Mesodermal cell (in vitro differentiated cells): ENCODE results near the gene SUMF2. TPM values are rescaled to one million over a fixed set of nuclear protein-coding genes. Genes with fewer than 3 reads are reported as not detected.
"Not testable (repeated sequence)": the region's sequence is repeated elsewhere in the genome, so short reads cannot be mapped to it uniquely, and the experiment has no call there.

Experiments used
- H3K27ac ChIP-seq: 2 replicates; pipeline ENCODE4 v1.7.0; 2013; ENCODE audit warnings: mild to moderate bottlenecking, low read depth, low read length, moderate library complexity; ENCODE audit not compliant: severe bottlenecking
- H3K36me3 ChIP-seq: 2 replicates; pipeline ENCODE4 v1.7.1; 2013; ENCODE audit warnings: mild to moderate bottlenecking, low read length, moderate library complexity; ENCODE audit not compliant: control insufficient read depth, insufficient read depth
- H3K4me1 ChIP-seq: one replicate; pipeline ENCODE4 v1.7.1; 2013; ENCODE audit warnings: mild to moderate bottlenecking, low read length; ENCODE audit not compliant: insufficient read depth, control insufficient read depth, poor library complexity, severe bottlenecking
- H3K4me3 ChIP-seq: 2 replicates; pipeline ENCODE4 v1.7.0; 2013; ENCODE audit warnings: low read length, control low read depth, mild to moderate bottlenecking; ENCODE audit not compliant: insufficient read depth, poor library complexity, severe bottlenecking; ENCODE audit errors: extremely low read depth
- H3K9me3 ChIP-seq: 2 replicates; pipeline ENCODE4 v1.7.1; 2013; ENCODE audit warnings: mild to moderate bottlenecking, low read length, moderate library complexity; ENCODE audit not compliant: control insufficient read depth
- WGBS, 2 experiments: methylation state at CpG; one replicate each; pipeline ENCODE4 v1.1.5; 2013; ENCODE audit warnings: missing lambda C conversion rate in 2 of 2; ENCODE audit not compliant: insufficient coverage in 2 of 2; 5-methylcytosine and 5-hydroxymethylcytosine counted together
- polyA plus RNA-seq, 2 experiments: library from polyadenylated mRNA; stranded (reverse); fragments of 50-300 nt; gene quantifications; one replicate each; pipeline ENCODE4 v1.2.3, GENCODE V29; 2013

The SUMF2 gene
- polyA plus RNA-seq (2013, experiment 1 of 2) = 133 TPM
- 125 TPM for polyA plus RNA-seq (2013, experiment 2 of 2)

DNA sequence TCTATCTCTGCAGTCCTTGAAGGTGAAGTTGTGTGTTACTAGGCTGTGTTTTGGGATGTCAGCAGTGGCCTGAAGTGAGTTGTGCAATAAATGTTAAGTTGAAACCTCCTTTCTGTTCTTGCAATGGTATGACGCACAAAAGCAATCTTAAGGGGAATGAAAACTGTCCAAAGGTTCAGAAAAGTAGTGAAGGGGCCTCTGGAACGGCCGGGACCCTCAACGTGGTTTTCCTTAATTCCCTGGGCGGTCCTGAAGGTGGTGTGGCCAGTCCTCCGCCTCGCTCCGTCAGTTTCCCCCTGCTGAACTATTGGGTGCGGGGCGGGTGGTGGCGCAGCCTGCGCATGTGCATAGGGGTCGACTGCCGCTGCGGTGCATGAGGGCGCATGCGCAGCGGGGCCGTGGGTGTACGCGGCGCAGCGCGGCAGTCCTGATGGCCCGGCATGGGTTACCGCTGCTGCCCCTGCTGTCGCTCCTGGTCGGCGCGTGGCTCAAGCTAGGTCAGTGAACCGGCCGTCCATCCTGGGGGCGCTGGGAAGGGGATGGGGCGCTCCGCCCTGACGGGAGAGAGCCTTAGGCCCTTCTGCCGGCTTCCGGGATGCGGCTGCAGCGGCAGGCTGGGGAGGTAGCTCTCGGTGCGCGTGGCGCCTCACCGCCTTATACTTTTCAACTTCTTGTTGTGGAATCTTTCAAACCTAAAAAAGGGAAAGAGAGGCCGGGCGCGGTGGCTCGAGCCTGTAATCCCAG is at the start of gene SUMF2:
Gene SUMF2 (plus strand): TSS at position 405 of the 744 bp plus-strand sequence. CDS start 26 bp downstream, at position 431.
- Histone ChIP-seq H3K9me3 (no peaks in the 10 kb centered on the region), H3K4me1 (peaks cover 37% of the 10 kb centered on the region), H3K4me3 (peak within 1 kb of the TSS; percentile 78), H3K27ac (peak within 1 kb of the TSS; percentile 88), H3K36me3 (peaks cover 53% of the 10 kb centered on the region)
- WGBS, 2 experiments = 2% methylated on average over 31 to 35 of the region's 49 CpGs

DNA sequence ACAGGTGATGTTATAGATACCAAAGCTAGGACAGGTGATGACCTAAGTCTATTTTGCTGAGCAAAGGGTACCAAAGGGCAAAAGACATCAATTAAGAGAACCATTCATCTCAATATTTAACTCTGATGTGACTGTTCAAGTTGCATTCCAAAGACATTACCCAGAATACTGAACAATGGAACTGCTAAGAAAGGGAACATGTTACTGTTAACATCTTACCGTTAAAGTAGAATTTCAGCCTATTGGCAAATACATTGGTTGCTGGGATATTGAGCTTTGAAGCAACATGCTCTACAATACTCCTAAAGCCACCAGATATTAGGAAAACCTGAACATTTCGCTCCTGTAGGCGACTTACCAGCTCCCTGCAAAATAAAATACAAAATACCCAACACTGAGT is 47.1 kb upstream of the SUMF2 start:
- H3K9me3 ChIP-seq, H3K4me3 ChIP-seq, H3K27ac ChIP-seq, H3K4me1 ChIP-seq: not testable (repeated sequence)
- peaks cover 87% of the 10 kb centered on the region for H3K36me3 ChIP-seq
- WGBS, 2 experiments = no CpG with 5 or more reads among the region's 3 CpGs

DNA sequence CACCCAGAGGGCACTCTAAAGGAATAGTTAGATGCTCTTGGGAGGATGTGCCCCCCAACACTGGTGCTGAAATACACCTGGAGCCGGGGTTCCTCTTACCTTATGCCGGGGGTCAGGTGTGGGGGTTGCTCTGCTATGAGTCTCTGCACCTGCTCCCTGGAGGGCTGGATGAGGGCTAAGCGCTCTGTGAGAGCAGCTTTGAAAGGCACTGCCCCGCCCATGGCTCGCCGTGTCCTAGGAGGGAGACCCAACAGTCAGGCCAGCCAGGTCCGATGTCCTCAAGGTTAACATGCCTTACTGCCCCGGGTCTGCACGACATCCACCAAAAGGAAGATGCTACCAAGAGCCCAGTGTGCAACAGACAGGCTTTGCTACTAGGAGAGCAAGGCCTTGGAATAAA is 44.6 kb upstream of the SUMF2 start:
- H3K4me3 ChIP-seq = no peak overlapping the region
- H3K9me3 ChIP-seq = no peaks in the 10 kb centered on the region
- H3K4me1 ChIP-seq = no peaks in the 10 kb centered on the region
- WGBS, 2 experiments = 92 to 93% methylated on average over 8 to 9 of the region's 9 CpGs
- H3K36me3 ChIP-seq = peaks cover 73% of the 10 kb centered on the region
- no peak overlapping the region for H3K27ac ChIP-seq

DNA sequence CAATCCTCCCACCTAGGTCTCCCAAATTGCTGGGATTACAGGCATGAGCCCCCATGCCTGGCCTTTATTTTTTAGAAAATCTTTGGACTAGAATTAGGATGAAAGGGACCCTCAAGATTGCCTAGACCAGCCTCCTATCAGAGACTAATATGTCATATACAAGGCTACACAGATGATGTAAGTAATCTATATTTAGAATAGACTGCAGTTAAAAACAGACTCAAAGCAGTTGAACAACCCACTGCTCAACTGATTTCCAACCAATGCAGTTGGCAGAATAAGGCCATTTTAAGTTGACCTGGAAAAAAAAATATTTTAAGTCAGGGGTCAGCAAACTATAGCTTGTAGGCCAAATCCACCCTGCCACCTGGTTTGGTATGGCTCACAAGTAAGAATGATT is 40.6 kb upstream of the SUMF2 start:
- Histone ChIP-seq H3K36me3 (peaks cover 66% of the 10 kb centered on the region), H3K4me3 (no peak overlapping the region), H3K27ac (no peak overlapping the region), H3K9me3 (no peaks in the 10 kb centered on the region), H3K4me1 (no peaks in the 10 kb centered on the region)

DNA sequence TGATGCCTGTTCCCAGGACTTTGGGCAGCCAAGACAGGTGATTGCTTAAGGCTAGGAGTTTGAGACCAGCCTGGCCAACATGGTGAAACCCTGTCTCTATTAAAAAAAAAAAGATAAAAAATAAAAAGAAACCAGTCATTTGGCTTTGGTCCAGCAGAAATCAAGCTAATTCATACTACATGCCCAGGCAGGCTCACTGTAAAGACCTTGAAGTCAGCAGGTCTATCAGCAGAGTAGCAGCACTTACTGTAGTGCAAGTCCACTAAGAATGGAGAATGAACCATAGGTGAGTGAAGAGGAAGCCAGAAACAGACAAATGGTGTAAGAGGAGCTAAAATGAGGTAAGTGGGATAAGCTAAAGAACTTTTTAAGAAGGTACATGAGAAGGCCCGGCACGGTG is 37.5 kb upstream of the SUMF2 start:
- Histone ChIP-seq H3K36me3 (peaks cover 62% of the 10 kb centered on the region), H3K4me1 (no peaks in the 10 kb centered on the region)
- 92% methylated on average over 2 of the region's 2 CpGs; no CpG with 5 or more reads in 1 of the 2 experiments for WGBS, 2 experiments

DNA sequence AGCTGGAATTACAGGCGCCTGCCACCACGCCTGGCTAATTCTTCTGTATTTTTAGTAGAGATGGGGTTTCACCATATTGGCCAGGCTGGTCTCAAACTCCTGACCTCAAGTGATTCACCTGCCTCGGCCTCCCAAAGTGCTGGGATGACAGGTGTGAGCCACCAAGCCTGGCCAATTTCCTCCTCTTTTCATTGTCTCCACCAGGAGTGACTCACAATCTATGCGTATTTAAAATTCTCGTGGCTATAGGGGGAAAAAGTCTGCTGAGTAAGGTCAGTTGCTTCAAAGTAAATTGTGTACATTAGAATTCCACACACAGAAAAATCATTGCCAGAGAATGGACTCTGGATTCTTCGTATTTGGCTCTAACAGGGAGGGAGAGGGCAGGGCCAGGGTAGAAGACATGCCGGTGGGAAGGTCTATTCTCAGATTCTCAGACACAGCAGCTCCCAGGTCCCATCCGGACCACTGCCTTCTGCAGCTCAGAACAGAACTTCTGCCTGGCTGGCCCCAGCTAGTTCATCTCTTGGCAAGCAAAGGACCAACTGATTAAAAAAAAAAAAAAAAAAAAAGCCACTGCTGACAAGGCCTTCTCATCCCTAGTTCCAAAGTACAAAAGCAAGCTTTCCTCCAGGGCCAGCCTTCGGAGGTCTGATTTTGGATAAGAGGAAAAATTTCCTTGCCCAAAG is 35.0 kb upstream of the SUMF2 start:
- Histone ChIP-seq H3K36me3 (peaks cover 58% of the 10 kb centered on the region), H3K27ac (no peak overlapping the region), H3K9me3 (no peaks in the 10 kb centered on the region), H3K4me1 (peaks cover 5% of the 10 kb centered on the region), H3K4me3 (no peak overlapping the region)
- 89 to 97% methylated on average over 5 of the region's 9 CpGs for WGBS, 2 experiments

More for the DNA sequence above, 37.5 kb upstream of the SUMF2 start:
- Histone ChIP-seq H3K4me3 (no peak overlapping the region), H3K9me3 (no peaks in the 10 kb centered on the region), H3K27ac (no peak overlapping the region)

DNA sequence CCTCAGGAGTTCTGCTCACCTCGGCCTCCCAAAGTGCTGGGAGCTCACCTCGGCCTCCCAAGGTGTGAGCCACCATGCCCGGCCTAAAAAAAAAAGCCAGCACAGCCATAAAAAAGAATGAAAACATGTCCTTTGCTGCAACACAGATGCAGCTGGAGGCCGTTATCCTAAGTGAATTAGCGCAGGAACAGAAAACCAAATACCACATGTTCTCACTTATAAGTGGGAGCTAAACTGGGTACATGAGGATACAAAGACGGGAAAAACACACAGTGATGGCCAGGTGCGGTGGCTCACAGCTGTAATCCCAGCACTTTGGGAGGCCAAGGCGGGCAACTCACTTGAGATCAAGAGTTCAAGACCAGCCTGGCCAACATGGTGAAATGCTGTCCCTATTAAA is 33.7 kb upstream of the SUMF2 start:
- 85 to 89% methylated on average over 4 to 5 of the region's 8 CpGs for WGBS, 2 experiments
- Histone ChIP-seq H3K9me3 (no peaks in the 10 kb centered on the region), H3K27ac (no peak overlapping the region), H3K36me3 (peaks cover 58% of the 10 kb centered on the region), H3K4me1 (peaks cover 5% of the 10 kb centered on the region), H3K4me3 (no peak overlapping the region)

DNA sequence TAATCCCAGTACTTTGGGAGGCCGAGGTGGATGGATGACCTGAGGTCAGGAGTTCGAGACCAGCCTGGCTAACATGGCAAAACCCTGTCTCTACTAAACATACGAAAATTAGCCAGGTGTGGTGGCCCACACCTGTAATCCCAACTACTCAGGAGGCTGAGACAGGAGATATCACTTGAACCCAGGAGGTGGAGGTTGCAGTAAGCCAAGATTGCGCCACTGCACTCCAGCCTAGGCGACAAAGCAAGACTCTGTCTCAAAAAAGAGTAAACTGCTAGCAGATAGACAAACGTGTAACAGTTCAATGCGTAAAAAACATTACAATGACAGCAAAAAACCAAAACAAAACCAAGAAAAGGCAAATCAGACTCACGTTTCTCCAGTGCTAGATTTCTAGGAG is 32.5 kb upstream of the SUMF2 start:
- 93% methylated on average over 6 to 7 of the region's 8 CpGs for WGBS, 2 experiments
- H3K36me3 ChIP-seq = peaks cover 50% of the 10 kb centered on the region
- H3K27ac ChIP-seq, H3K9me3 ChIP-seq, H3K4me3 ChIP-seq, H3K4me1 ChIP-seq: not testable (repeated sequence)

DNA sequence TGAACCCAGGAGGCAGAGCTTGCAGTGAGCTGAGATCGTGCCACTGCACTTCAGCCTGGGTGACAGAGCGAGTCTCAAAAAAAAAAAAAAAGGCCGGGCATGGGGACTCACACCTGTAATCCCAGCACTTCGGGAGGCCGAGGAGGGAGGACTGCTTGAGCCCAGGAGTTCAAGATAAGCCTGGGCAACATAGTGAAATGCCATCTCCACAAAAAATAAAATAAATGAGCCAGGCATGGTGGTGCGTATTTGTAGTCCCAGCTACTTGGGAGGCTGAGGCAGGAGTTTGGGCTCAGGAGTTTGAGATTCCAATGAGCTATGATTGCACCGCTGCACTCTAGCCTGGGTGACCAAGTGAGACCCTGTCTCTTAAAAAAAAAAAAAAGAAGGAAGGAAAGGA is 31.5 kb upstream of the SUMF2 start:
- H3K4me1 ChIP-seq, H3K9me3 ChIP-seq, H3K27ac ChIP-seq, H3K4me3 ChIP-seq: not testable (repeated sequence)
- WGBS, 2 experiments = 91 to 92% methylated on average over 4 to 5 of the region's 7 CpGs
- H3K36me3 ChIP-seq = peaks cover 40% of the 10 kb centered on the region

DNA sequence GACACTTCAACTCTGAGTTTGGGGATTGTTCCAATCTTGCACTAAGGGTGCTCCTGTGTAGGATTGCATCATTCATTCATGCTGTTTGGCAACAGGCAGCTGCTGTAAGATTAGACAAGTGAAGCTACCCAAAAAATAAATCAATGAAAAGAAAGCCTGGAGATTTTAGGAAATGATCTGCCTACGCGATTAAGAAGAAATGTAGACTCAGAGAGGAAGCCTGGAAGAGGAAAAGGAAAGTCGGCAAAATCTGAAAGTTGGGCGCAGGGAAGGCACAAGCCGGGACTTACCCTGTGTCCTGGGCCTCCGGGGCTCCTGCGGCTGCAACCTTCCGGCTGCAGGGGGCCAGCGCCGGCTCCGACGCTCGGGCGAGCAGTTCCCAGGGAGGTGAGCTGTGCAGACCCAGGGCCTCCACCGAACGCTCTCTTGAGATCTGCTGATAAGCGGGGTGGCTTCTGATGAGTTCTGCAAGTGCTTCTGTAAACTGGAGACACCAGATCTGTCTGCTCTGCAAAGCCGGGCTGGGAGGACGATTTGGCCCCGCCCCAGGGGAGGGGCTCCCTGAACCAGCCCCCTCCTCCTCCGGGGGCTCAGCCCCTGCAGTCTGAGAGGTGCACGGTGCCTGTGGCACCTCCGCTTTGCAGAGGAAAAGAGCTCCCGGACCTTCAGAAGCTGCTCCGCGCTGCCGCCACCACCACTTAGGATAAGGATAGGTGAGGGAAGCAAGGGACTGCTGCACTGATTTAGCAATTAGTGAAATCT is 30.2 kb upstream of the SUMF2 start:
- peaks cover 5% of the 10 kb centered on the region for H3K4me1 ChIP-seq
- peak overlapping the region; percentile 56 for H3K4me3 ChIP-seq
- H3K9me3 ChIP-seq = no peaks in the 10 kb centered on the region
- H3K27ac ChIP-seq = peak overlapping the region; percentile 96
- WGBS, 2 experiments = 0% methylated on average over 17 to 22 of the region's 27 CpGs
- peaks cover 34% of the 10 kb centered on the region for H3K36me3 ChIP-seq
